OCI-M2 (cell line): ENCODE measurements around the gene TIMP2.
"Not testable (repeated sequence)": the region's sequence is repeated elsewhere in the genome, so short reads cannot be mapped to it uniquely, and the experiment has no call there.

Source experiments
- DNase-seq: peaks from one replicate; lab custom pipeline; 2025; ENCODE audit not compliant: unreplicated experiment; lab: John Stamatoyannopoulos, UW

Gene TIMP2

GRCh38 chr17:78891406-78892061, 33.7 kb downstream of the TIMP2 start:
- DNase-seq: no peak

DNA sequence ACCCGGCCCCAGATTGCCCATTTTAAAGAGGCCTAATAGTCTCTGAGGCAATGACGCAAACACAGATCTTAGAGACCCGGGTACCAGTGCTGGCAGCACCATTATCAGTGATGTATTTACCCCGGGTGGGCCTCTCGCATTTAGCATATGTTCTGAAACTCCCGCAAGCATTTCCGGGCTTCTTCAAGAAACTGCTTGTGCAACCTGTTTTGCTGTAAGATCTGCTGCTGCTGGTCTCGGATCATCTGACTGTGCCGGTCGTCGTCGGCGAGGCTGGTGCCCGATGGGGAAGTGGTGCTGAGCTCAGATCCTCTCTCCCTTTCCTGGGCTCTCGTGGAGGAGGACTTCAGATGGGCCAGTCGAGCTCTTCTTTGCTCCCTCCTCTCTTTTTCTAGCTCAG, 34.7 kb downstream of the TIMP2 start:
- no peak for DNase-seq

DNA sequence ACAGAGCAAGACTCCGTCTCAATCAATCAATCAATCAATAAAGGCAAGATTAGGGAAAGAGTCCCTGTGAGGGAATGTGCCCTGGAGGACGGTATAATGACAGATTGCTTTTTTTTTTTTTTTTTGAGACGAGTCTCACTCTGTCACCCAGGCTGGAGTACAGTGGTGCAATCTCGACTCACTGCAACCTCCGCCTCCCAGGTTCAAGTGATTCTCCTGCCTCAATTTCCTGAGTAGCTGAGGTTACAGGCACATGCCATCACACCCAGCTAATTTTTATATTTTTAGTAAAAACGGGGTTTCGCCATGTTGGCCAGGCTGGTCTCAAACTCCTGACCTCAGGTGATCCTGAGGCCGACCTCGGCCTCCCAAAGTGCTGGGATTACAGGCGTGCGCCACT, 35.1 kb downstream of the TIMP2 start:
- DNase-seq: not testable (repeated sequence)

DNA sequence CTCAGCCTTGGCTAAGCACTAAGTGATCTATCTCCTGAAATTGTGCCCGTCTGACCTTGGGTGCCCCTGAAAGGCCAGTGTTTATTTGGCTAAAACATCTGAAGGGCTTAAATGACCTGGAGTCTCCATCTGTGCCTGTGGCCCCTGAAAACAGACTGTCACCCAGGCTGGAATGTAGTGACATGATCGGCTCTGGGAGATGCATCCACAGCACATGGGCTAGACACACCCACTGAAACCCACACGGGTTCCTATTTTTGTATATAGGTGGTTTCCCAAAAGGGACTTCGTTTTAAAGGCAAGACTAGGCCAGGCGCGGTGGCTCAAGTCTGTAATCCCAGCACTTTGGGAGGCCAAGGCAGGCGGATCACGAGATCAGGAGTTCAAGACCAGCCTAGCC, 35.7 kb downstream of the TIMP2 start:
- DNase-seq: no peak

DNA sequence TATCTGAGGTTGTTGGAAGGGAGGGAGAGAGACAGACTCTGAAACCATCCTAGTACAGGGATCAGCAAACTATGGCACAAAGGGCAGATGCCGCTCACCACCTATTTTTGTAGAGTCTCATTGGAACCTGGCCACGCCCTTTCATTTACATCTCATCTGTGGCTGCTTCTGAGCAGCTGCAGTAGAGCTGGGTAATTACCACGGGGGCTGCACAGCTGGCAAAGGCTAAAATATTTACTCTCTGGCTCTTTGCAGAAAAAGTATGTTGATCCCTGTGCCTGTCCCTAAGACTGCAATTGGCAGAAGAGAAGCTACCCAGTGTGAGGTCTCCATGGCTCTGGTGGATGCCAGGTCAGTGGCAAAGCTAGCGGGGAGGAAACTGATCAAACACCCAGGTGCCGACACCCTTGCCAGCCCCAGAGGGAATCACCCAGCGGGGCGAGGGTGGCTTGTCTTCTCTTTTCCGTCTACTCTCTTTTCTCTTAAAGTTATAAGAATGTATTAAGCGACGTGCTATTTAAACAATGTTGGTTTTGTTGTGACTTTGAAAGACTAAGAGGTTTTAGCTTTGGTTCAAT, 36.2 kb downstream of the TIMP2 start:
- no peak for DNase-seq

GRCh38 chr17:78886954-78887353, 38.2 kb downstream of the TIMP2 start:
- no peak for DNase-seq

- no peak for DNase-seq
These were observed 39.2 kb downstream of the TIMP2 start for GRCh38 chr17:78885956-78886355.

DNA sequence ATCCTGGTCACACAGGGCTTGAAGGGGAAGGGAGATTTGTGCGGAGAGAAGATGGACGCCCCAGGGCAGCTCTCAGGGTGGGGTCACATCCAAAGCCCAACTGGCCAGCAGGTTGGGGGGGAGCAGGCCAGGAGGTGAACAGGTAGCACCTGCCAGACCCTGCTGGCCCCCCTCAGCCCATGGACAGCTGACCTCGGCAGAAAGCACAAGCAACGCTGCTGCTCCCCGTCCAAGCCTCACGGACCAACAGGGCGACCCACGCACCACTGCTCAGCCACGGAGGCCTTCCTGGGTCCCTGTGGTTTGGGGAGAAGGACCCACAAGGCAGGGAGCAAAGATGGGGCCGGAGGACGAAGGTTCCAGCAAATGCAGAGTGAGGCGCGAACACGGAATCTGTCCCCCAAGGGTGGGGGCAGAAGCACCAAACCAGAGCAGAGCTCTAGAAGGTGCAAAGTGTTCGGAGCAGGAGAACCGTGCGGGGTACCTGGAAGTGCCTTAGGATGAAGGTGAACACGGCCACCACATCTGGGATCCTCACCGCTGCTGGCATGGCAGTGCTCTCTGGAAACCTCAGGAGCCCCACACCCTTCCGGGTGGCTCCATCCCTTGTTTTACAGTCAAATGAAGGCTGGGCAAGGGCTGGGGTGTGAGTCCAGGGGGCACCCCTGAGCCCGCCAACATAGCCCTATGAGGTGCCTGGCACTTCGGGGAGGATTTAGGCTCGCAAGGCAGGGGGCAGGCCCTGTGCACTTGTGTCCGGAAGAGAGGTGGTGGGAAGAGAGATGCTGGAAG, 40.1 kb downstream of the TIMP2 start:
- DNase-seq: no peak

GRCh38 chr17:78884148-78884825, 40.9 kb downstream of the TIMP2 start:
- no peak for DNase-seq

DNA sequence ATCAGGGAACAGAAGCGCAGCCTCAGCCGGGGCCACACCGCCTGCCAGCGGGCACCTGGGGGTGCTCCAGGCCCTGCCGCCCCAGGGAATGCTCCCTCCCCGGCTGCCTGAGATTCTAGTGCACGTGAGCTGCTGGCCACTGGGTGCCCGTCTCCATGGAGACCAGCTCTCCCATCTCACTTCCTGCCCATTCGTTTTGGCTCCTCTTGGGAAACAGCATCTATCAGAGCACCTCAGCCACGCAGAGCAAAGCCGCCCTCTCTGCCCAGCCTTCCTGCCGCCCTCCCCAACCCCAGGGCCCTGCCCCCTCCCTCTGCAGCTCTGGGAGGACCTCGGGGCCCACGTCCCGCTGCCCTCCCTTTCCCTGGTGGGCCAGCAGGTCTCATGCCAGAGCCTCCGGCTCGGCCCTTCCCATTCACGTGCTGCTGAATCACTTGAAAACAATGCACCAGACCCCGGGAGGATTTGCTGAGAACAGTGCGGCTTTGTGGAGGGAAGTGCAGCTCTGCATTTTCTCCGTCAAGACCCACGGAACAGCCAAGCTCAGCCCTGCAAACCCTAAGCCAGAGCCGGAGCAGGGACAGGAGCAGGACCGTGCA, 41.6 kb downstream of the TIMP2 start:
- DNase-seq: no peak

- no peak for DNase-seq
These were observed 42.1 kb downstream of the TIMP2 start for GRCh38 chr17:78883089-78883532.

DNA sequence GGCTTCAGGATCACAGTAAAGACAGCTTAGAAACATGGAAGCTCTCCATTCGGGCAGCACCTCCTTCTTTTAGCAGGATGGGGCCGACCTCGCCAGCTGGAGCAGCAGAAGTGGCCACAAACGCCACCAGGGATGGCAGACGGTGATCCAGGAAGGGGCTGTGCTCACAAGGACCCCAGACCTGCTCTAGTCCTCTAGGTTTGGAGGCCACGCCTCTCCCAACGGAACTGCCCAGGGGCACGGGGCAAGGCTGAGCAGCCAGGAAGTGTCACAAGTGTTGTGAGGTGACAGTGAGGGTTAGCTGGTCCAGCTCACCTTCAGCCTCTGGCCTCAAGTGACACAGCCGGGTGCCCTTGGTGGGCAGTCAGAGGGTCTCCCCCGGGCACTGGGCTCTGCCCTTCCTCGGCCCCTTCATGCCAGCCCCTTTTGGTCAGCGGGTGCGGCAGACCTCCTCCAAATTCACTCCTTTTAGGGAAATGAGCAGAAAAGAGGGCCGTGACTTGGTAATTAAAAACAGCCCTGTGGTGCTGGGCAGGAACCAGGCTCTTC, 42.6 kb downstream of the TIMP2 start:
- no peak for DNase-seq

DNA sequence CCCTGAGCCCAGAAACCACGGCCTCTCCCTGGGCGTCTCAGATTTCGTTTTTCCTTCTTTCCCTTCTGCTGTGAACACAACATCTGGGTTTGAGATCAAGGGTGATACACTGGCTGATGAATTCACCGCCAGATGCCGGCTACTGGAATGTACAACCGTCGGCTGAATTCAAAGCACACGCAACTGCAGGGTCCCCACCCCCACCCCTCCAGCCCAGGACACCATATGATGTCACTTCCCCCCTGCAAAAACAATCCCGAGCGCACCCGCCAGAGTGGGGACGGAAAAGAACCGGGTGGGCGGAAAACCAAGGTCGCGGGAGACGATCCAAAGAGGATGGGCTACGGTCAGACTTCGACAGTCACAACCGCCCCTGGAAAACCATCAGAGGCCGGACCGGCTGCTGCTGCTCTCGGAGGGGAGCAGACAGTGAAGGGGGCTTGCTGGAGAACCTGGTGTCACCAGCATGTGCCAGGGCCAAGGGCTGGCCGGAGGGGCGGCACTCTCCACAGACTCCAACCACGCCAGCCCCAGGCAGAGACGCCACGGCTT, 45.5 kb downstream of the TIMP2 start:
- DNase-seq: no peak

- DNase-seq: no peak
These were observed 46.2 kb downstream of the TIMP2 start for GRCh38 chr17:78878871-78879527.

GRCh38 chr17:78878261-78878660, 46.9 kb downstream of the TIMP2 start:
- DNase-seq: no peak

DNA sequence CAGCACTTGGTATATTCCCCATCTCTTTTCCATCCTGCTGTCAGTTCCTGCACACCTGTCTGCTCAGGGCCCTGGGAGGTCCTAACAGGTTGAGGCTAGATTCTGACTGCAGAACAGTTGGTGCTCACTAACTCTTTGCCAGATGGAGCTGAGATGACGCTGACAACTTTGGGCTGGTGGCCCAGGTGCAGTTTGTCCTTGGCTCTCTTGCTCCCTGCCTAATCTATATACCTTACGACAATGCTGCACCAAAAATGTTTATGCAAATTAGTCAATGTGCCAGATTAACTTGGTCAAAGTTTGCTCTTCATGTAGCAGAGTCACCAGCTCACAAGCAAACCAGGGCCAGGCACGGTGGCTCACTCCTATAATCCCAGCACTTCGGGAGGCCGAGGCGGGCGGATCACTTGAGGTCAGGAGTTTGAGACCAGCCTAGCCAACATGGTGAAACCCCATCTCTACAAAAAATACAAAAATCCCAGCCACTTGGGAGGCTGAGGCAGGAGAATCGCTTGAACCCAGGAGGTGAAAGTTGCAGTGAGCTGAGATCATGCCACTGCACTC, 48.2 kb downstream of the TIMP2 start:
- DNase-seq: not testable (repeated sequence)

- DNase-seq: no peak
These were observed 49.0 kb downstream of the TIMP2 start for GRCh38 chr17:78876094-78876597.

- no peak for DNase-seq
These were observed 49.7 kb downstream of the TIMP2 start for GRCh38 chr17:78875363-78876093.
